Measurements from ENCODE around the gene FOXL2. TPM values are rescaled to one million over a fixed set of nuclear protein-coding genes. Genes with fewer than 3 reads are reported as not detected.
"Not testable (repeated sequence)": the region's sequence is repeated elsewhere in the genome, so short reads cannot be mapped to it uniquely, and the experiment has no call there.

The FOXL2 gene
- total and polyA plus RNA-seq, 7 donors = 0.01 to 0.39 (median 0.21) TPM; not detected in 3

GRCh38 chr3:138928727-138929372 lies 18.1 kb downstream of the FOXL2 start:
- DNase-seq = no peak
- no peak overlapping the region for H3K27ac ChIP-seq
- no peak for ATAC-seq
- WGBS, 3 donors = 92 to 95% (median 94%) methylated on average over 40 to 42 of the region's 42 CpGs
- H3K36me3 ChIP-seq (ENCODE audit: insufficient read depth in 1 of 2, low read depth in 1 of 2) = no peaks in the 10 kb centered on the region
- no peaks in the 10 kb centered on the region for H3K27me3 ChIP-seq (ENCODE audit: insufficient read depth in 3 of 3, low read length in 2 of 3)
- no peak overlapping the region for H3K4me3 ChIP-seq
- no peaks in the 10 kb centered on the region for H3K9me3 ChIP-seq
- intact Hi-C loops (cut with DNase I) = no loop called here
- TF ChIP-seq CTCF (IDR thresholded peaks at IDR 0.05) = no peak
- no peaks in the 10 kb centered on the region for H3K4me1 ChIP-seq

GRCh38 chr3:138923531-138923994 lies 23.4 kb downstream of the FOXL2 start:
- Histone ChIP-seq H3K27ac (no peak overlapping the region), H3K36me3 (ENCODE audit: insufficient read depth in 1 of 2, low read depth in 1 of 2) (no peaks in the 10 kb centered on the region), H3K9me3 (no peaks in the 10 kb centered on the region), H3K27me3 (ENCODE audit: insufficient read depth in 3 of 3, low read length in 2 of 3) (no peaks in the 10 kb centered on the region), H3K4me1 (no peaks in the 10 kb centered on the region), H3K4me3 (no peak overlapping the region)
- peak; percentile 86 for TF ChIP-seq CTCF (IDR thresholded peaks at IDR 0.05)
- 29 to 37% (median 32%) methylated on average over 6 of the region's 6 CpGs for WGBS, 3 donors
- ATAC-seq (peak; percentile 79 to 93 (median 86)), DNase-seq (peak; percentile 77 to 85)
- intact Hi-C loops (cut with DNase I) = loop anchor here in 1 of 2 donors (2.0 kb wide), 1 partner anchor 329 kb away; the partner anchor contains the start of gene CEP70

GRCh38 chr3:138922400-138922799 lies 24.5 kb downstream of the FOXL2 start:
- not testable (repeated sequence) for ATAC-seq, H3K9me3 ChIP-seq
- intact Hi-C loops (cut with DNase I) = loop anchor here in 1 of 2 donors (2.0 kb wide), 1 partner anchor 328 kb away; the partner anchor contains the start of gene CEP70

GRCh38 chr3:138921316-138922292 lies 25.3 kb downstream of the FOXL2 start:
- no peak for TF ChIP-seq CTCF (IDR thresholded peaks at IDR 0.05)
- DNase-seq (no peak), ATAC-seq (peak in 2 of 4 donors; percentile 45 to 46)
- H3K4me1 ChIP-seq = no peaks in the 10 kb centered on the region
- H3K4me3 ChIP-seq = no peak overlapping the region
- no peaks in the 10 kb centered on the region for H3K36me3 ChIP-seq (ENCODE audit: insufficient read depth in 1 of 2, low read depth in 1 of 2)
- no peaks in the 10 kb centered on the region for H3K27me3 ChIP-seq (ENCODE audit: insufficient read depth in 3 of 3, low read length in 2 of 3)
- WGBS, 3 donors = 70 to 76% (median 76%) methylated on average over 8 of the region's 8 CpGs
- no peak overlapping the region for H3K27ac ChIP-seq
- intact Hi-C loops (cut with DNase I) = loop anchor here in 1 of 2 donors (2.0 kb wide), 1 partner anchor 327 kb away; the partner anchor contains the start of gene CEP70
- no peaks in the 10 kb centered on the region for H3K9me3 ChIP-seq

More at GRCh38 chr3:138922400-138922799, 24.5 kb downstream of the FOXL2 start:
- H3K4me3 ChIP-seq; H3K36me3 ChIP-seq (ENCODE audit: insufficient read depth in 1 of 2, low read depth in 1 of 2); DNase-seq; H3K4me1 ChIP-seq; H3K27ac ChIP-seq; H3K27me3 ChIP-seq (ENCODE audit: insufficient read depth in 3 of 3, low read length in 2 of 3): not testable (repeated sequence)
- 89 to 90% (median 90%) methylated on average over 6 of the region's 6 CpGs for whole genome bisulfite sequencing, 3 donors

GRCh38 chr3:138919325-138919724 lies 27.6 kb downstream of the FOXL2 start:
- Histone ChIP-seq H3K4me1 (no peaks in the 10 kb centered on the region), H3K9me3 (no peaks in the 10 kb centered on the region), H3K27ac (no peak overlapping the region), H3K27me3 (ENCODE audit: insufficient read depth in 3 of 3, low read length in 2 of 3) (no peaks in the 10 kb centered on the region), H3K4me3 (no peak overlapping the region), H3K36me3 (ENCODE audit: insufficient read depth in 1 of 2, low read depth in 1 of 2) (no peaks in the 10 kb centered on the region)
- intact Hi-C loops (cut with DNase I) = loop anchor here in 1 of 2 donors (10.0 kb wide), 1 partner anchor 505 kb away; no protein-coding TSS in a partner anchor
- DNase-seq (no peak), ATAC-seq (no peak)
- WGBS, 3 donors = 61 to 63% (median 63%) methylated on average over 4 of the region's 4 CpGs
- no peak for TF ChIP-seq CTCF (IDR thresholded peaks at IDR 0.05)

All from psoas muscle (tissue), 8 donors.